GM19238 (cell line): ENCODE data around the gene RIOK3.
"Not testable (repeated sequence)": the region's sequence is repeated elsewhere in the genome, so short reads cannot be mapped to it uniquely, and the experiment has no call there.

Source experiments
- DNase-seq: peaks from one replicate; pipeline ENCODE4 v3.0.0; 2011; ENCODE audit warnings: low spot score; ENCODE audit not compliant: insufficient read length

Gene RIOK3

GRCh38 chr18:23452728-23453679, at the start of gene RIOK3:
Gene RIOK3, plus strand, starts transcription at chr18:23453287. Its CDS starts 153 bp downstream, at chr18:23453440.
- peak; percentile 92 for DNase-seq

GRCh38 chr18:23403310-23403709, 49.8 kb upstream of the RIOK3 start:
- no peak for DNase-seq

- no peak for DNase-seq
Measured at GRCh38 chr18:23405636-23406035, 47.5 kb upstream of the RIOK3 start.

GRCh38 chr18:23406271-23406787, 46.8 kb upstream of the RIOK3 start:
- no peak for DNase-seq

GRCh38 chr18:23412351-23412964, 40.6 kb upstream of the RIOK3 start:
- DNase-seq = no peak

GRCh38 chr18:23415515-23415914, 37.6 kb upstream of the RIOK3 start:
- DNase-seq = no peak

- DNase-seq = no peak
Measured at GRCh38 chr18:23416298-23416697, 36.8 kb upstream of the RIOK3 start.

- no peak for DNase-seq
Measured at GRCh38 chr18:23421277-23421676, 31.8 kb upstream of the RIOK3 start.

GRCh38 chr18:23422751-23423418, 30.2 kb upstream of the RIOK3 start:
- DNase-seq = peak; percentile 37

- no peak for DNase-seq
Measured at GRCh38 chr18:23424616-23425015, 28.5 kb upstream of the RIOK3 start.

- DNase-seq = no peak
Measured at GRCh38 chr18:23428821-23429220, 24.3 kb upstream of the RIOK3 start.

- not testable (repeated sequence) for DNase-seq
Measured at GRCh38 chr18:23429538-23429937, 23.5 kb upstream of the RIOK3 start.

GRCh38 chr18:23433360-23433759, 19.7 kb upstream of the RIOK3 start:
- no peak for DNase-seq

- DNase-seq = peak; percentile 72
Measured at GRCh38 chr18:23437357-23438045, 15.6 kb upstream of the RIOK3 start.

GRCh38 chr18:23438046-23438377, 15.1 kb upstream of the RIOK3 start:
- DNase-seq = no peak

GRCh38 chr18:23438608-23439366, 14.3 kb upstream of the RIOK3 start:
- no peak for DNase-seq

GRCh38 chr18:23440131-23440530, 13.0 kb upstream of the RIOK3 start:
- no peak for DNase-seq

- no peak for DNase-seq
Measured at GRCh38 chr18:23442958-23443357, 10.1 kb upstream of the RIOK3 start.

- no peak for DNase-seq
Measured at GRCh38 chr18:23448291-23448690, 4.8 kb upstream of the RIOK3 start.

GRCh38 chr18:23450022-23450421, 3.1 kb upstream of the RIOK3 start:
- DNase-seq = no peak

GRCh38 chr18:23451011-23451410, 2.1 kb upstream of the RIOK3 start:
- no peak for DNase-seq
